ENCODE data around the gene SLC35E1. TPM values are rescaled to one million over a fixed set of nuclear protein-coding genes. Genes with fewer than 3 reads are reported as not detected.

SLC35E1 gene
- total and polyA plus RNA-seq, 11 donors, result 20.4 to 44.0 (median 24.0) TPM

- H3K4me1 ChIP-seq, result peaks cover 6 to 81% (median 55%) of the 10 kb centered on the region in 12 donors
- 80 to 95% (median 84%) methylated on average over 5 of the region's 5 CpGs for WGBS, 4 donors
- H3K4me3 ChIP-seq, result no peak overlapping the region
- DNase-seq, result no peak
- H3K27ac ChIP-seq, result no peak overlapping the region
- H3K27me3 ChIP-seq, result no peaks in the 10 kb centered on the region
- no peak for ATAC-seq
- no peaks in the 10 kb centered on the region for H3K36me3 ChIP-seq
- no peaks in the 10 kb centered on the region for H3K9me3 ChIP-seq
- TF ChIP-seq CTCF (IDR thresholded peaks at IDR 0.05) (no peak), POLR2A (IDR thresholded peaks at IDR 0.05) (no peak)
- intact Hi-C loops (cut with DNase I), result no loop called here
Measured at GRCh38 chr19:16609511-16610200, 37.4 kb upstream of the SLC35E1 start.

GRCh38 chr19:16608290-16608739 is 36.1 kb upstream of the SLC35E1 start:
- DNase-seq, result no peak
- no peaks in the 10 kb centered on the region for H3K9me3 ChIP-seq
- H3K27ac ChIP-seq, result peak overlapping the region in 8 of 12 donors; percentile 1 to 89 (median 58)
- no peaks in the 10 kb centered on the region for H3K36me3 ChIP-seq
- peak; percentile 48 to 75 (median 61) for ATAC-seq
- 56 to 83% (median 77%) methylated on average over 1 of the region's 1 CpG for WGBS, 4 donors
- intact Hi-C loops (cut with DNase I), result no loop called here
- TF ChIP-seq POLR2A (IDR thresholded peaks at IDR 0.05), result no peak
- no peak for TF ChIP-seq CTCF (IDR thresholded peaks at IDR 0.05)
- H3K4me3 ChIP-seq, result no peak overlapping the region
- H3K4me1 ChIP-seq, result peaks cover 6 to 90% (median 56%) of the 10 kb centered on the region in 12 donors
- no peaks in the 10 kb centered on the region for H3K27me3 ChIP-seq

GRCh38 chr19:16607819-16608218 is 35.6 kb upstream of the SLC35E1 start:
- Histone ChIP-seq H3K4me3 (no peak overlapping the region), H3K27ac (peak overlapping the region in 8 of 12 donors; percentile 1 to 89 (median 58)), H3K4me1 (peaks cover 6 to 90% (median 57%) of the 10 kb centered on the region in 12 donors), H3K36me3 (no peaks in the 10 kb centered on the region), H3K9me3 (no peaks in the 10 kb centered on the region), H3K27me3 (no peaks in the 10 kb centered on the region)
- no peak for TF ChIP-seq CTCF (IDR thresholded peaks at IDR 0.05)
- no peak for TF ChIP-seq POLR2A (IDR thresholded peaks at IDR 0.05)
- intact Hi-C loops (cut with DNase I), result no loop called here
- WGBS, 4 donors, result 58 to 74% (median 69%) methylated on average over 10 to 12 of the region's 12 CpGs
- DNase-seq (peak in 1 of 5 donors; percentile 52), ATAC-seq (peak; percentile 6 to 33 (median 16))

- no peaks in the 10 kb centered on the region for H3K36me3 ChIP-seq
- intact Hi-C loops (cut with DNase I), result no loop called here
- WGBS, 4 donors, result 34 to 41% (median 36%) methylated on average over 6 to 8 of the region's 8 CpGs
- no peak overlapping the region for H3K4me3 ChIP-seq
- no peaks in the 10 kb centered on the region for H3K9me3 ChIP-seq
- DNase-seq (peak in 2 of 5 donors; percentile 58 to 61), ATAC-seq (peak; percentile 45 to 72 (median 62))
- no peak for TF ChIP-seq POLR2A (IDR thresholded peaks at IDR 0.05)
- TF ChIP-seq CTCF (IDR thresholded peaks at IDR 0.05), result peak in 10 of 12 donors; percentile 9 to 55 (median 34)
- H3K27me3 ChIP-seq, result no peaks in the 10 kb centered on the region
- peak overlapping the region in 2 of 12 donors; percentile 31 to 89 for H3K27ac ChIP-seq
- peaks cover 0 to 88% (median 51%) of the 10 kb centered on the region in 12 donors for H3K4me1 ChIP-seq
Measured at GRCh38 chr19:16605553-16605994, 33.4 kb upstream of the SLC35E1 start.

All from heart left ventricle (tissue), 16 donors.